HG03558 (cell line): ENCODE results near the gene SLC25A47.

ENCODE experiments used
- ATAC-seq: cut with Tn5 transposase; IDR thresholded peaks from one replicate; pipeline ENCODE4 v1.9.1; 2021; ENCODE audit warnings: moderate number of reproducible peaks; ENCODE audit not compliant: unreplicated experiment; ENCODE audit errors: extremely low read depth

SLC25A47 gene

DNA sequence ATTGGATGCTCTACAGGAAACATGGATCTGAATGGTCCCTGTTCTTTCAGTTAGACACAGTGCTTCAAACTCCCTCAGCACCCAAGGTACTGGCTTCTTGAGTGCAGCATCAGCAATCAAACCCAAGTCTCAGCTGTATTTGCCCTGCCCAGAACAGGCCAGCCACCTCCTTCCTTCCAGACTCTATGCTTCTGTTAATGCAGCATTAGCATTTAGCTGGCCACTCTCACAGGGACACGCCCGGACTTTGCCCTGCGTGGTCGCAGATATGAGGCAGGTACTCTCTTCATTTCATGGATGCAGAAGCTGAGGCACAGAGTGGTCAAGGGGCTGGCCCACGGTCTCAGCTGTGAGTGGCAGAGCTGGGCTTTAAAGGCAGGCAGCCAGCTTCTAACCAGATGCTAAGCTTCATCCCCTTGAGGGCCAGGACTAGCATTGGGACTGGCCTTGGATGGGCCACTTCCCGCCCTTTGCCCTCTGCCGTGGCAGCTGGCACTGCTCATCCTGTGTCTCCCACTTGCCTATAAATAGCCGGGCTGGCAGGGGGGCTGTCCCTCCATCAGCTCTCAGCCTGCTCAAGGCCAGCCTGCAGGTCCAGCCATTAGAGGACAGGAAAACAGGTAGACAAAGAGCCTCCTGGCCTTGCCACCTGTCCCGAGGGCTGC lies 1.5 kb upstream of the SLC25A47 start:
- no peak for ATAC-seq

DNA sequence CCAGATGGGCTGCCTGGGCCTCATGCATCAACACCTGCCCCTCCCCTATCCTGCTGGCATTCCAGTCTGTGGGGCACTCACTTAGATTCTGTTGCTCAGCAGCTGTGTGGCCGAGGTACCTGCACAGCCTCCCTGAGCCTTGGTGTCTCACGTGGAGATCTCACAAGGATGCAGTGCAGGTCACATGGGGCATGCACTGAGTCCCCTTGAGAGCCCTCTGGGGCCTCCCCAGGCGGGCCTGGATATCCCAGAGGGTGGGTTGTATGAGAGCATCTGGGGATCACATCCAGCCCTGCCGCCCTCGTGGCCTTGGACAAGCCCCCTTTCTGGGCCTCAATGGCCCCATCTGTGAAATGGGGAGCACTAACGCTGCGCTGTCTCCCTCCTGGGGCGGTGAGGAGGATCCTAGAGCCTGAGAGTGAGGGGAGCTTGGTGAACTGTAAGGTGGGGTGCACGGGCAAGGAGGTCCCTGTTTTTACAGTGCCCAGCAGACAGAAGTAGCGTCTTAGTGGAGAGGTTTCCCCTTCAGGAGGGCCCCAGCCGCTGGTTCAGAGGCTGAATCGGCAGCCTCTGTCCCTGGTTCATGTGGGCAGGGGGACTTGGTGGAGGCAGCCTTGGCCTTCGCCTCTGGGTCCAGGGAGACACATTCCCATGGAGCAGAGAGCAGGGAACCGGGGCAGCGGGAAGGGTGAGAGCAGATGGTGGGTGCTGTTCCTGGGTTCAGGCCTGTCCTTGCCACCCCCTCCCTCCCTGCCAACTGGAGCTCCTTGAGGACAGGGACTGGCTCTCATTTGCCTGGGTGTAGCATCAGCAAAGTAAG lies 791 bp upstream of the SLC25A47 start:
- ATAC-seq = no peak

- no peak for ATAC-seq
Measured at GRCh38 chr14:100323942-100324307, 786 bp downstream of the SLC25A47 start.

- ATAC-seq = no peak
Measured at GRCh38 chr14:100325231-100325632, 2.1 kb downstream of the SLC25A47 start.

DNA sequence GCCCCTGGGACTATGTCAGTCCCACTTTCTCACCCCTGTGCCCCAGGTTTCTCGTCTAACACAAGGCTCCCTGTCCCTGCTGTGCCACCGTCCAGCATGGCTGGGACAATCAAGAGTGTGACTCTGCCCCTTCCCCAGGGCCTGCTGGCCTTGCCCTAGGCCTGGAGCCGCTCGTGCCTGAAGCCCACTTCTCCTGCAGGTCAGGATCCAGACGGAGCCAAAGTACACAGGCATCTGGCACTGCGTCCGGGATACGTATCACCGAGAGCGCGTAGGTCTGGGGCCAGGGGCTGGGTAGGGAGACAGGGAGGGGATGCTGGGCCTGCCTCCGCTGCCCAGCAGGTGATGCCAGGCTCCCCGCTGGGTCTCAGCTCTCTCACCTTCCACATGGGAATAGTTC lies 2.8 kb downstream of the SLC25A47 start:
- no peak for ATAC-seq

DNA sequence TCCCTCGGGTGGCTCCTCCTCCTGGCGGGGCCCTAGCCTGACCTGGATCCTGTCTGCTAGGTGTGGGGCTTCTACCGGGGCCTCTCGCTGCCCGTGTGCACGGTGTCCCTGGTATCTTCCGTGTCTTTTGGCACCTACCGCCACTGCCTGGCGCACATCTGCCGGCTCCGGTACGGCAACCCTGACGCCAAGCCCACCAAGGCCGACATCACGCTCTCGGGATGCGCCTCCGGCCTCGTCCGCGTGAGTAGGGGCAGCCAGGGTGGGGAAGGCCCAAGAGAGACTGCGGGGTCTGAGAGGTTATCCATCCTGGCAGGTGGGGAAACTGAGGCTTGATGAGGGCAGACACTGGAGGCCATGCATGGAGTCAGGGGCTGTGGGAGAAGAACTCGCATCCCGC lies 4.0 kb downstream of the SLC25A47 start:
- ATAC-seq = no peak

- no peak for ATAC-seq
Measured at GRCh38 chr14:100328495-100329163, 5.5 kb downstream of the SLC25A47 start.

DNA sequence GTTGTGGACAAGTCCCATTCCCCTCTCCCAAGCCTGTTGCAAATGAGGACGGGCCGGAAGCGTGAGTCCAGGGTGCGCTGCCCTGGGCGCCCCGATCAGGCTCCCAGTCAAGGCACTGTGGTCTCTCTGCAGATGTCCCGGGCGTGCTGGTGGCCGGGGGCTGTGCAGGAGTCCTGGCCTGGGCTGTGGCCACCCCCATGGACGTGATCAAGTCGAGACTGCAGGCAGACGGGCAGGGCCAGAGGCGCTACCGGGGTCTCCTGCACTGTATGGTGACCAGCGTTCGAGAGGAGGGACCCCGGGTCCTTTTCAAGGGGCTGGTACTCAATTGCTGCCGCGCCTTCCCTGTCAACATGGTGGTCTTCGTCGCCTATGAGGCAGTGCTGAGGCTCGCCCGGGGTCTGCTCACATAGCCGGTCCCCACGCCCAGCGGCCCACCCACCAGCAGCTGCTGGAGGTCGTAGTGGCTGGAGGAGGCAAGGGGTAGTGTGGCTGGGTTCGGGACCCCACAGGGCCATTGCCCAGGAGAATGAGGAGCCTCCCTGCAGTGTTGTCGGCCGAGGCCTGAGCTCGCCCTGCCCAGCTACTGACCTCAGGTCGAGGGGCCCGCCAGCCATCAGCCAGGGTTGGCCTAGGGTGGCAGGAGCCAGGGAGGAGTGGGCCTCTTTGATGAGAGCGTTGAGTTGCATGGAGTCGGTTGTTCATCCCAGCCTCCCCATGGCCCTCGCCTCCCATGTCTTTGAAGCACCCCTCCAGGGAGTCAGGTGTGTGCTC lies 6.3 kb downstream of the SLC25A47 start:
- no peak for ATAC-seq

- no peak for ATAC-seq
Measured at GRCh38 chr14:100330007-100330344, 6.8 kb downstream of the SLC25A47 start.

GRCh38 chr14:100330388-100330931 lies 7.3 kb downstream of the SLC25A47 start:
- no peak for ATAC-seq

GRCh38 chr14:100332071-100332639 lies 9.0 kb downstream of the SLC25A47 start:
- no peak for ATAC-seq

DNA sequence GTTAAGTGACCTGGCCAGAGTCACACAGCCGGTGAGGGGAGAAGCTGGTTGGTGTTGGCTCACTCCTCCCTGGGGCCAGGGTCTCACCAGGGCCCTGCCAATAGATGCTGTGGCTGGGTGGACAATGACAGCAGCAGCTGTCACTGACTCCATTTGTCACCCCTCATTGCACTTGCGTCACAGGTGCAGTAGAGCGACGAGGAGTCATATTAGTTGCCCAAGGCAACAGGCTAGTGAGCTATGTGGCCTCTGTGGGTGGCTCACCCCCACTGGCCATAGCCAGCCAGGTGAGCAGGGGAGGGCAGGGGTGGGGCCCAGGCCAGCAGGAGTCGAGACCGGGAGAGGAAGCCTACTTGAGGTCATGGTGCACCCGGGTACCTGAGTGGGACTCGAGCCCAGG lies 9.7 kb downstream of the SLC25A47 start:
- ATAC-seq = no peak

GRCh38 chr14:100333311-100333710 lies 10.2 kb downstream of the SLC25A47 start:
- ATAC-seq = no peak

DNA sequence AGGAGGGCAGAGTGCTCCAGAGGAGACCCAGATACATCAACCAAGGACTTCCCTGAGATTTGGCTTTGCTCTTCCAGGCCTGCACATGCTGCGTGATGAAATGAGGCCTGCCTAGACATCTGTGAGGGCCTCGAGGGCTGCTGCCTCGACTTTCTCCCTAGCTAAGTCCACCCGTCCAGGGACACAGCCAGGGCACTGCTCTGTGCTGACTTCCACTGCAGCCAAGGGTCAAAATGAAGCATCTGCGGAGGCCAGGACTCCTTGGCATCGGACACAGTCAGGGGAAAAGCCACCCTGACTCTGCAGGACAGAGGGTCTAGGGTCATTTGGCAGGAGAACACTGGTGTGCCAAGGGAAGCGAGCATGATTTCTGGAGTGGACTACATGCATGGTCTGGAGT lies 10.7 kb downstream of the SLC25A47 start:
- no peak for ATAC-seq

- ATAC-seq = no peak
Measured at GRCh38 chr14:100334904-100335303, 11.8 kb downstream of the SLC25A47 start.

DNA sequence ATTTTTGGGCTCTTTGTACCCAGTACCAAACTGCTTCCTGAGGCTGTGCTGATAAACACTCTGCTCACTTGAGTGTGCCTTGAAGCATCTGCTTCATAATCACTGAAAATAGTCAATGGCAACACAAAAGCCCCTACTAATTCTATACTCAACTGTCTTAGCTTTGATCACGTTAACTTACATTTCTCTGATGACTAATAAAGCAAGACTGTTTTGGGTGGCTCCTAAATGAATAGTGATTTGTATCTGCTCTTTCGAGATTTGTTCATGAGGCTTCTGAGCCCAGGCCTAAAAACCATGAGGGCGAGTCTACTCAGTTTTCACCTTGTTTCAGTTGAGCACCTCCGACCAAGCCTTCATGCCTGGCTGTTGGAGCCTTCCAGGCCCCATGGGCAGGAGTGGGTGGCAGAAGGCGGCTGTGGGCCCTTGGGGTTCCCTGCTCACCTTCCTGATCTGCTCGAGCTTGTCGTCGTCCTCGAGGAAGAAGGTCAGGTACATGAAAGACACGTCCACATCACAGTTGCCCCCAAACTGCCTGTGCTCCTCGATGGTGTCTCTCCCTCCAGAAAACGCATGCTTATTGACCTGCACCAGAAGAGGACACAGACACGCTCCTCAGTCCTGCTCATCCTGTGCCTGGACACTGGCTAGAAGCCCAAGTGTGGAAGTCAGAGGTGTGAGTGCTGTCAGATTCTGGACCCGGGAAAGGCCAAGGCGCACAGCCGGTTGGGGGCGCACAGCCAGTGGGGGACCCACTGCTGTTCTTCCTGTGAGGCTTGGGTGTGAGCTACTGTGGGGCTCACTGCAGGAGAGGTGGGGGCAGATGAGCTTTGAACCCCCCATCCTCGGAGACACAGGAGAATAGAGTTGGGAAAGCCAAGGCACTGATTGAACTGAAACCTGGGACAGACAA lies 13.7 kb downstream of the SLC25A47 start:
- ATAC-seq = no peak

GRCh38 chr14:100339766-100340422 lies 16.8 kb downstream of the SLC25A47 start:
- ATAC-seq = no peak

GRCh38 chr14:100340423-100340813 lies 17.3 kb downstream of the SLC25A47 start:
- ATAC-seq = no peak
